Testis (tissue), 2 donors: ENCODE results near the gene GNB1L.
A peak's percentile ranks its signal among the peaks of the same experiment; 100 is the strongest.

Experiments used
- POLR2A ChIP-seq: fragments of 450-650 bp; IDR thresholded peaks from one replicate; pipeline ENCODE4 v1.6.1; 2017; ENCODE audit warnings: antibody characterized with exemption, mild to moderate bottlenecking, moderate library complexity
- TF ChIP-seq, protein P1 (sequence below), 3 experiments: fragments of 450-650 bp in 2 of 3; fragments of 200-600 bp in 1 of 3; sonication (generic) in 1 of 3; IDR thresholded peaks; one replicate each; pipeline ENCODE4 v1.5.1; 2016 to 2019; ENCODE audit warnings: antibody characterized with exemption in 3 of 3, mild to moderate bottlenecking in 2 of 3, moderate library complexity in 1 of 3

DNA sequence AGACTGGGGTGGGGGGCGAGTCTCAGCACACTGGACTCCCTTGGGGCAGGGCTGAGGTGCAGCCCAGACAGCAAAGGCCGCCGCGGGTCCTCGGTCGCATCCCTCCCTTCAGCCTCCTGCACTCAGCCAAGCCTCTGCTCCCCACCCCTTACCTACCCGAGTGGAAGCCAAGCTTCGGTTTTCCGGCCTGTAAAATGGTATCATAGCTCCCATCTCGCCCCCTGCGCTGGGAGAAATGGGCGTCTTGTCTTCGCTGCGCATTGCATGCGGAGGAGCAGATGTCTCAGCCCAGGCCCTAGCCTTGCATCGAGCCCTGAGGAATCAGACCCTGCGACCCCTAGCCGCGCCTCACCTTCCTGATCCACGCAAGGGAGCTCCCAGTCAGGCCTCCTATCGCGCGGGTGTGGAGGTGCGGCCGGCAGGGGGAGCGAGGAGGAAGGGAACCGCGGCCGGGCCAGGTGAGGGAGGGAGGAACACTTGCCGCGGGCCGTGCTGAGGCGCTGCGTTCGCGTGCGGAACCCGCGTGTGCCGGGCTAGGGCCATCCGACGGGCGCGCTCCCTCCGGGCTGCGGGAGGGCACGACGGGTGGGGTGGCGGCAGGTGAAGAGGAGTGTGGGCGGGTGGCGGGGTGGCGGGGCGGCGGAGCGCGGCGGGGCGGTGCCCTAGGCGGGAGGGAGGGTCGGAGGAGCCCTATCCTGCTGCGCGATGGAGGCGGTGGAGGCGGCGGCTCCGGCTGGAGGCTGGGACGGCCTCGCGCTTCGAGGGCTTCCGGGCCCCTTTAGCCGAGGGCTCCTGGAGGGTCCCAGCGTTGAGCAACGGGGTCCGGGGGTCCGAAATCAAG is 98.2 kb downstream of the GNB1L start:
- TF ChIP-seq, protein P1, sequence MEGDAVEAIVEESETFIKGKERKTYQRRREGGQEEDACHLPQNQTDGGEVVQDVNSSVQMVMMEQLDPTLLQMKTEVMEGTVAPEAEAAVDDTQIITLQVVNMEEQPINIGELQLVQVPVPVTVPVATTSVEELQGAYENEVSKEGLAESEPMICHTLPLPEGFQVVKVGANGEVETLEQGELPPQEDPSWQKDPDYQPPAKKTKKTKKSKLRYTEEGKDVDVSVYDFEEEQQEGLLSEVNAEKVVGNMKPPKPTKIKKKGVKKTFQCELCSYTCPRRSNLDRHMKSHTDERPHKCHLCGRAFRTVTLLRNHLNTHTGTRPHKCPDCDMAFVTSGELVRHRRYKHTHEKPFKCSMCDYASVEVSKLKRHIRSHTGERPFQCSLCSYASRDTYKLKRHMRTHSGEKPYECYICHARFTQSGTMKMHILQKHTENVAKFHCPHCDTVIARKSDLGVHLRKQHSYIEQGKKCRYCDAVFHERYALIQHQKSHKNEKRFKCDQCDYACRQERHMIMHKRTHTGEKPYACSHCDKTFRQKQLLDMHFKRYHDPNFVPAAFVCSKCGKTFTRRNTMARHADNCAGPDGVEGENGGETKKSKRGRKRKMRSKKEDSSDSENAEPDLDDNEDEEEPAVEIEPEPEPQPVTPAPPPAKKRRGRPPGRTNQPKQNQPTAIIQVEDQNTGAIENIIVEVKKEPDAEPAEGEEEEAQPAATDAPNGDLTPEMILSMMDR (IDR thresholded peaks at IDR 0.05), result peak in 1 of 3 experiments; percentile 27
- no peak for TF ChIP-seq POLR2A
